ENCODE measurements around the gene NOL4L.

NOL4L gene

DNA sequence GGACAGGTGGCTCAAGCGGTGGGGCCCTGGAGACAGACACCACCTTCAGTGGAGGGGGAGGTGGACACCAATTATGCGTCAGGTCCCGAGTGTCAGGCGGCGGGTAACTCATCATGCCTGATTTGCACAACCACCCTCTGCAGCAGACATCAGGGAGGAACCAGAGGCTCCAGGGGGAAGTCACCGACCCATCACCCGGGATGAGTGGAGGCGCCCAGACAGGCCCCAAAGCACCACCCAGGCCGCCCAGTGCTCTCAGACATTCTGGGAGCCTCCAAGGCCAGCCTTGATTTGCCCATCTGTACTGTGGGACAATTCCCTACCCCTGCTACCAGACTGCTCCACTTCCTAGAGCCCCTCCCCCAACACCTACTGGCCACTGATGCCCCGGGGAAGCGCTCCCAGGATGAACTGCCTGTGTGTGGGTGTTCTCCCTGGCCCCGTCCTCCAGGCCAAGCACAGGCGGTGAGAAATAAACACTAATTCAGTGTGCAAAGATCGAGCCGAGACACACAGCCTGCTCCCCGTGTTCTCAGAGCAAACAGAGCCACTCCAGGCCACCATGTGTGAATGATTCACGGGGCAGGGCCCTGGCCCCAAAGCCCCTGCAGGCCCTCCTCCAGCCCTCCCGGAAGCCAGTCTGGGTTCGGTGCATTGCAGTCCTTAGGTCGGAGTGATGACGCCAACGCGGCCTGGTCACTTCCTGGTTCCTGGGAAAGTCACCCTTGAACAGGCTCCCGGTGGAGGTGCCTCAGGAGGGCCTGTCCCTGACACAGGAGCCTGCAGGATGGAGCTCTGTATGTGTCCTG, 119.8 kb downstream of the NOL4L start:
- DNase-seq (ENCODE audit: low read depth, low spot score): no peak
- TF ChIP-seq EZH2 (IDR thresholded peaks at IDR 0.05): no peak
- H3K27ac ChIP-seq: no peak overlapping the region
- H3K9me3 ChIP-seq (ENCODE audit: low read depth, low read length): no peaks in the 10 kb centered on the region
- H3K9ac ChIP-seq (ENCODE audit: insufficient read length): no peak overlapping the region
- H3K36me3 ChIP-seq (ENCODE audit: insufficient read depth, low read length): no peaks in the 10 kb centered on the region
- no peak overlapping the region for H3K4me3 ChIP-seq

DNA sequence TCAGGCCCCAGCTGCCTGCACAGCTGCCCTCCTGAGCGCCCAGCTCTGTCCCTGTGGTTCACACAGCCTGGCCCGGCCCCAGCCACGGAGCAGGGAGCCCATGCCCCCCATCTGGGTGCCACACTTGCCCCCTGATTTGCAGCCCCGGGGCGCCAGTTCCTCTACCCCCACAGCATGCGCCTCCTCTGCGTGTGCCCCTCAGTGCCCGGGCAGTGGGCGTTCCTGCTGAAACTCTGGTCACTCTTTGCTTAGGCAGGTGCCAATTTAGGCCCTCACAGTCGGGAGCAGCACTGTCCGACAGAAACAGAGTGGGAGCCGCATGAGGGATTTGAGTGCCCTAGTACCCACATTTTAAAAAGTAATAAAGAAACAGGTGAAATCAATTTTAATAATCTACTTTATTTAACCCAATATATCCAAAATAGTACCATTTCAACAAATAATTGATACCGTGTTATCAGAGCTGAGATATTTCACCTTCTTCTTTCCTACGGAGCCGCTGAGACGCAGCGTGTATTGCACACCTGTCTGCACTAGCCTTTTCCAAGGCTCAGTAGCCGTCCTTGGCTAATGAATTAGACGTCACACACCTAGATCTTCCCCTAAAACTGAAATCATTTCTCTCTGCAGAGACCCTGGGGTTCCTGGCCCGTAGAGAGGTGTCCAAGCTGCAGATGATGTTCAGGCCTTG, 120.6 kb downstream of the NOL4L start:
- Histone ChIP-seq H3K4me3 (no peak overlapping the region), H3K27ac (no peak overlapping the region), H3K36me3 (ENCODE audit: insufficient read depth, low read length) (no peaks in the 10 kb centered on the region), H3K9me3 (ENCODE audit: low read depth, low read length) (no peaks in the 10 kb centered on the region), H3K9ac (ENCODE audit: insufficient read length) (no peak overlapping the region)
- no peak for TF ChIP-seq FOXP2 (optimal IDR thresholded peaks at IDR 0.05; ENCODE audit: control extremely low read depth, extremely low read length, insufficient read depth)
- no peak for TF ChIP-seq POLR2AphosphoS5 (IDR thresholded peaks at IDR 0.05; ENCODE audit: borderline replicate concordance, low read depth, low read length)
- no peak for TF ChIP-seq EZH2 (IDR thresholded peaks at IDR 0.05)
- DNase-seq (ENCODE audit: low read depth, low spot score): no peak

DNA sequence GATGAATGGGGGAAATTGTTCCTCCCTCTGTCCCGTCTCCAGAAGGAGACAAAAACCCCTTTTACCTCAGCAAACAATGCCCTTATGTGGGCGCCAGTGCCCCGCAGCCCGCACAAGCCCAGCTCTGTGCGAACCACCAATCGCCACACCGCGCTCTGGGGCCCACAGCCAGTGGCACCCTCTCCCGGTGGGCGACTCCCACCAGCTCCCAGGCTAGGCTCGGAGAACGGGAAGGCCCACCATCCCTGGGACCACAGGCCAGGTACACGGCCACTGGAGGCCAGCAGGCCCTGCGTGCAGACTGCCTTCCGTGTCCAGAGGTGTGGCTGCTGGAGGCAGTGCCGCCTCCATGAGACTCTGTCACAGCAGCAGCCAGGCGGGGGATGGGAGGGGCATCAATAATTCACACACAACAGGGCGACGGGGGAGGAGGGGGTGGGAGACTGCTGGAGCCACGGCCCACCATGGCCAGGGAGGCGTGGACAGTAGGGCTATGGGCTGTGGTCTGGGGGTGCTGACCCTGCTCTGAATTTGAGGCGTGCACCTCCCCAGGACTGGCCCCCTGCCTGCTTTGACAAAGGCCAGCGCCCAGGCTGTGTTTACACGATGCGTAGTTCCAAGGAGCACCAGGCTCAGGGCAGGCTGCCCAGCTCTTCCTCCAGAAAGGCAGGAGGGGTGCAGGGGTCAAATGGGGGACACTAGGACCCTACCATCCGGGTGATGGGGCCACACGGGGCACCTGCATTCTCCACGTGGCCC, 121.3 kb downstream of the NOL4L start:
- DNase-seq (ENCODE audit: low read depth, low spot score): no peak
- H3K27ac ChIP-seq: no peak overlapping the region
- H3K9ac ChIP-seq (ENCODE audit: insufficient read length): no peak overlapping the region
- H3K9me3 ChIP-seq (ENCODE audit: low read depth, low read length): no peaks in the 10 kb centered on the region
- H3K4me3 ChIP-seq: no peak overlapping the region
- no peak for TF ChIP-seq POLR2AphosphoS5 (IDR thresholded peaks at IDR 0.05; ENCODE audit: borderline replicate concordance, low read depth, low read length)
- no peak for TF ChIP-seq EZH2 (IDR thresholded peaks at IDR 0.05)
- TF ChIP-seq FOXP2 (optimal IDR thresholded peaks at IDR 0.05; ENCODE audit: control extremely low read depth, extremely low read length, insufficient read depth): no peak
- H3K36me3 ChIP-seq (ENCODE audit: insufficient read depth, low read length): no peaks in the 10 kb centered on the region

DNA sequence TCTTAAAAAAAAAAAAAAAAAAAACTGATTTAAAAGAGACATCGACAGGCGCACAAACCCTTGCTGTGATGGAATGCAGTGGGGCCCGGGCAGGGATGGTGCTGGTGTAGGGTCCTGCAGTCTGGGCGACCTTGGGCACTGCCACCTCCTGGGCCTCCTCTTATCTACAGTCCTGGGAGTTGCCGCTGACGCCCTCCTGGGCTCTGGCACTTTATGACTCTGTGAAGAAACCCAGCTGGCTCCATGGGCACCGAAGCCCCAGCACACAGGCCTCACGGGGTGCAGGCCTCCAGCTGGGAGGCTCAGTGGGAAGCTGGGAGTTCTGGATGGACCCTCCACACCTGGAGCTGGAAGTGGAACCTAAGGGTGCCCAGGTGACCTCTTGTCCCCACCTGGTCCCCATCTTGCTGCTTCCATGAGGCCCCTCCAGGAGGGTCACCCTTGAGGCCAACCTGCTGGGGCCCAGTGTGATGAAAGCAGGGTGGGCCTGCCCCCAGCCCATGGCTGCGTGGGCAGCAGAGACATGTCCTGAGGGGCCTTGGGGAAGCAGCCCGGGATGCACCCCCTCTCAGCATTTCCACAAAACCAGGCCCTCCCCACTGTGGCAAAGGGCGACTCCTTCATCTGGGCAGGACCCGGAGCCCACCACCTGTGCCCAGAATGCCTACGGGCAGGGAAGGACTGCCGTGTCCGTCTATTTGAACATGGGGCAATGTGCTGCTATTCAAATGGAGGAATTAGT, 122.1 kb downstream of the NOL4L start:
- Histone ChIP-seq H3K27ac (no peak overlapping the region), H3K9ac (ENCODE audit: insufficient read length) (no peak overlapping the region), H3K4me3 (no peak overlapping the region), H3K9me3 (ENCODE audit: low read depth, low read length) (no peaks in the 10 kb centered on the region), H3K36me3 (ENCODE audit: insufficient read depth, low read length) (no peaks in the 10 kb centered on the region)
- TF ChIP-seq POLR2AphosphoS5 (IDR thresholded peaks at IDR 0.05; ENCODE audit: borderline replicate concordance, low read depth, low read length) (no peak), FOXP2 (optimal IDR thresholded peaks at IDR 0.05; ENCODE audit: control extremely low read depth, extremely low read length, insufficient read depth) (no peak), EZH2 (IDR thresholded peaks at IDR 0.05) (no peak)
- DNase-seq (ENCODE audit: low read depth, low spot score): no peak

DNA sequence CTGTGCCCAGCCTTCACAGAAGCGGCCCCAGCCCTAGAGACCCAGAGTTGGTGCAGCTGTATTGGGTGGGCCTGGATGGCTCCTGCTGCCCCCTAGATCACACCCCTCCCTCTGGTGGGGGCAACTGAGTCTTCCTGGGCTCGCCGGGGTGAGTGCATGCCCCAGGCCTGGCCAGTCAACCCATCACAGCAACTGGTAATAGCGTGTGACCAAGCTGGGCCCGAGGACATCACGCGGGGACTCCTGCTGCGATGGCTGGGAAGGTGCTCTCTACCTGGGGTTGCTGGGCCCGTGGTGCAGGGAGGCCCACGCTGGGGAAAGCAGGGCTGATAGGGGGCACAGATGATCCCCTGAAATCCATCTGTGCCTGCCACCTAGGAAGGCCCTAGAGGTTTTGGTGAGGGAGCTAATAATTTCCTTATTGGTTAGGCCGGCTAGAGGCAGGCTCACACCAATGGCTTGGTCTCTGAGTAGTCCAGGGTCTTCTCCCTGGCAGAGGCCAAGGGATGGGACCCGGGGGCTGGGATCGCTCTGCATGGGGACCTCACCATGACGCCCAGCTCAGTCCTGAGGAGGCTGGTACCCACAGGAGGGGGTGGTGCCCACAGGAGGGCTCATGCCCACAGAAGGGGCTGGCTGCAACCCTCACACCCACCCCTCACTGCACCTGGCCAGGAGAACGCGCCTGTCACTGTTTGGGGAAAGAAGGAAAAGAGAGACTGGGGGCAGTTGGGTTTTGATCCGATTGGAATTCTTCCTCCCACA, 123.1 kb downstream of the NOL4L start:
- Histone ChIP-seq H3K9ac (ENCODE audit: insufficient read length) (no peak overlapping the region), H3K4me3 (no peak overlapping the region), H3K36me3 (ENCODE audit: insufficient read depth, low read length) (no peaks in the 10 kb centered on the region), H3K9me3 (ENCODE audit: low read depth, low read length) (no peaks in the 10 kb centered on the region), H3K27ac (no peak overlapping the region)
- TF ChIP-seq EZH2 (IDR thresholded peaks at IDR 0.05) (no peak), FOXP2 (optimal IDR thresholded peaks at IDR 0.05; ENCODE audit: control extremely low read depth, extremely low read length, insufficient read depth) (no peak), POLR2AphosphoS5 (IDR thresholded peaks at IDR 0.05; ENCODE audit: borderline replicate concordance, low read depth, low read length) (no peak)
- DNase-seq (ENCODE audit: low read depth, low spot score): no peak

DNA sequence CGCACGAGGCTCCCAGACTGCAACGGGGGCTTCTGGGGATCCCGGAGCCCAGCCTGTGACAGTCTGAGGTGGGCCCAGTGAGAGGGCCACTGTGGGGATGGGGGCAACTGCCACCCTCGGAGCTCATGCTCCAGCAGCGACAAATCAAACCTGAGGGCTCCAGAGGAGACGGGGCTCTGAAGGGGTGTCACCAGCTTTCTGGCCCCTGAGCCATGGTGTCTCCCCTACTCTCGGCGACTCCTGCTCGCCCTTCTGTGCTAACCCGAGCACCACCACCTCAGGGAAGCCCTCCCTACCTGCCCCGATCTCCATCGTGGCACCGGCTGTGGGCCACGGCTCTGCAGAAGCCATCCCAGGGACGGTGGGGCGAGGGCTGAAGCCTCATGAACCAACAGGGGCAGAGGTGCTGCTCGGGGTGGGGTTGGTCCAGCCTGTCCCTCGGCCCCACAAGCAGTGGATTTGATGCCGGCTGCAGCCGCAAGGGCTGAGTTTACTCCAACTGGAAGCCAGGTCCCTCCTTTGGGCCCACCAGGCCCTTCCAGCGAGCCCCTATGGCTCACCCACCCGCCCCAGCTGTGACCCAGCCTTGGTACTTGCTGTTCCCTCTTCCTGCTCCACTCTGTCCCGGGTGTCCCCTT, 124.3 kb downstream of the NOL4L start:
- Histone ChIP-seq H3K36me3 (ENCODE audit: insufficient read depth, low read length) (no peaks in the 10 kb centered on the region), H3K9me3 (ENCODE audit: low read depth, low read length) (no peaks in the 10 kb centered on the region), H3K9ac (ENCODE audit: insufficient read length) (no peak overlapping the region), H3K27ac (no peak overlapping the region), H3K4me3 (no peak overlapping the region)
- no peak for DNase-seq (ENCODE audit: low read depth, low spot score)
- no peak for TF ChIP-seq POLR2AphosphoS5 (IDR thresholded peaks at IDR 0.05; ENCODE audit: borderline replicate concordance, low read depth, low read length)
- no peak for TF ChIP-seq FOXP2 (optimal IDR thresholded peaks at IDR 0.05; ENCODE audit: control extremely low read depth, extremely low read length, insufficient read depth)
- no peak for TF ChIP-seq EZH2 (IDR thresholded peaks at IDR 0.05)

DNA sequence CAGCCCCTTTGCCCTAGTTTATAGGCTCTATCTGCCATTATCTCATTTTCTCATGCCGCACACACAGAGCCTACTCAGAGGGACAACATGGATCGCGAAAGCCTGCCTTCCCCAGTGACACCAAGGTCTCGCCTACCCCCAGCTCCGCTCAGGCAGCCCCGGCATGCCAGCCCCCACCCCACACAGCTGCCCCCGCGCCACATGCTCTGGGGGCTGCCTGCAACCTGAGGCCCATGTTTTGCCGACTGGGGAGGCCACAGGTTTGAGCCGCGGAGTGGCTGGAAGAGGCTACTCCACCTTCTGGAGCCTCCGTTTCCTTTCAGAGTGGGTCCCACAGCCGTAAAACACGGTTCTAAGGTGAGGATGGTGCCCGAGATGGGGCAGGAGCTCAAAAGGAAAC, 124.9 kb downstream of the NOL4L start:
- no peaks in the 10 kb centered on the region for H3K36me3 ChIP-seq (ENCODE audit: insufficient read depth, low read length)
- TF ChIP-seq FOXP2 (optimal IDR thresholded peaks at IDR 0.05; ENCODE audit: control extremely low read depth, extremely low read length, insufficient read depth): no peak
- no peak for TF ChIP-seq POLR2AphosphoS5 (IDR thresholded peaks at IDR 0.05; ENCODE audit: borderline replicate concordance, low read depth, low read length)
- TF ChIP-seq EZH2 (IDR thresholded peaks at IDR 0.05): no peak
- H3K27ac ChIP-seq: no peak overlapping the region
- H3K9ac ChIP-seq (ENCODE audit: insufficient read length): no peak overlapping the region
- no peak overlapping the region for H3K4me3 ChIP-seq
- DNase-seq (ENCODE audit: low read depth, low spot score): no peak
- no peaks in the 10 kb centered on the region for H3K9me3 ChIP-seq (ENCODE audit: low read depth, low read length)
